DMS53 (cell line): ENCODE results near the gene MTUS2.

ENCODE experiments used
- DNase-seq: peaks from one replicate; lab custom pipeline; 2025; lab: John Stamatoyannopoulos, UW

MTUS2 gene

DNA sequence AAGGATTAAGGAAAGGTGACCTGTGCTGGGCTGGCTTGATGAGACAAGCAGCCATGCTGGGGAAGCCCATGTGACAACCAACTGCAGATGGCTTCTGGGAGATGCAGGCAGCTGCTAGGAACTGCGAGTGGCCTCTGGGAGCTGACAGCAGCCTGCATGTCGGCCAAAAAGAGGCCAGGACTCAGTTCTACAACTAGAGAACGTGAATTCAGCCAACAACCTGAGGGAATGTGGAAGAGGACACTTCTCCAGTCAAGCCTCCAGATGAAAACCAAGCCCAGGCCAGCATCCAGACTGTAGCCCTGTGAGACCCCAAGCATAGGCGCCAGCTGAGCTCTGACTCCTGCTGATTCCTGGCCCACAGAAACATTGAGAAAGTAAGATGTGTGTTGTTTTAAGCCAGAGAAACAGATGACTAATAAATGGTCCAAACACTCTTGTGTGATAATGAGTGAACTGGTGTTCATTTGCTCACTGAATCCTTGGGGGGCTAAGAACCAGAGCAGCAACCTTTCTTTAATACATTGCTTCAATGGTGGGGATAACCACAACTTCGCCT, 730.4 kb downstream of the MTUS2 start:
- DNase-seq, result no peak

DNA sequence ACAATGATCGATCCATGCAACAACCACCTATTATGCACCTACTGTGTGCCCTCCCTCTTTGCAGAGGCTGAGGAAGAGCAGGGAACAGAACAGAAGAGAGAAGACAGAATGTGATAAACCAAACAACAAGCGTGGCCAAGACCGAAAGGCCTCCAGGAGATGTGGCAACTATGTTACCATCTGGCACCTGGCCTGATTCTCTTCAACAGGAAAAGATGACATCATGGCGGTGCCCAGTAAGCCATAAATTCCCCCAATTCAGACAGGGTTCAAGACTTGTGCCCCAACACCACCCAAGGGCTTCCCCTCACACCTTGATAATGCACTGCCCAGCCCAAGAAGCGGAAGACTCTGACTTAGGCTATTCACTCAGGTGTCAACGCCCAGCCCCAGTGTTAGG, 731.1 kb downstream of the MTUS2 start:
- DNase-seq, result no peak
